ENCODE data around the gene CLPTM1L. TPM values are rescaled to one million over a fixed set of nuclear protein-coding genes. Genes with fewer than 3 reads are reported as not detected.
A peak's percentile ranks its signal among the peaks of the same experiment; 100 is the strongest.

CLPTM1L gene
- total and polyA plus RNA-seq, 9 of the 15 experiments (the other 6 are each of a cell fraction or from before 2014, with no cell fraction given) = 3.5 to 217 (median 177) TPM

GRCh38 chr5:1299511-1299850 lies 45.4 kb downstream of the CLPTM1L start:
- H3K9me3 ChIP-seq (replicated peaks; ENCODE audit: control insufficient read depth, insufficient read depth, low read depth, low read length) = no peaks in the 10 kb centered on the region
- no peak overlapping the region for H3K27ac ChIP-seq (ENCODE audit: extremely low read depth, low read depth, low read length)
- ATAC-seq (peak; percentile 27), FAIRE-seq (no peak), DNase-seq (ENCODE audit: extremely low read depth in 1 of 4, low spot score in 3 of 4) (no peak)
- H3K79me2 ChIP-seq (ENCODE audit: control insufficient read depth, insufficient read depth, low read length) = no peaks in the 10 kb centered on the region
- H2AFZ ChIP-seq (ENCODE audit: low read depth, low read length) = no peak overlapping the region
- H3K9ac ChIP-seq (ENCODE audit: insufficient read depth in 1 of 2, low read depth in 2 of 2, low read length in 2 of 2) = no peak overlapping the region; a peak in 1 of 4 replicates
- intact Hi-C loops (cut with micrococcal nuclease) = no loop called here
- H3K9me1 ChIP-seq (ENCODE audit: control insufficient read depth, insufficient read depth, low read length) = no peaks in the 10 kb centered on the region
- POLR2A ChIA-PET = interaction anchor here (1.0 to 1.2 kb wide), 2 partner anchors 12 to 545 kb away, joined by 4 read pairs; no protein-coding TSS in a partner anchor
- CTCF ChIA-PET (ENCODE audit: low intra/inter-chr PET ratio) = no interaction called here
- TF ChIP-seq ZNF212 (CRISPR knock-in tag; IDR thresholded peaks at IDR 0.05) = no peak
- no peak for TF ChIP-seq ZNF76 (CRISPR knock-in tag; IDR thresholded peaks at IDR 0.05; ENCODE audit: borderline replicate concordance)
- no peak for TF ChIP-seq RFX5 (IDR thresholded peaks at IDR 0.05; ENCODE audit: low read depth, low read length)
- no peak for TF ChIP-seq CUX1 (CRISPR knock-in tag; IDR thresholded peaks at IDR 0.05)
- no peak for TF ChIP-seq HBP1 (CRISPR knock-in tag; IDR thresholded peaks at IDR 0.05)
- no peak for TF ChIP-seq ZEB2 (IDR thresholded peaks at IDR 0.05)
- TF ChIP-seq ZNF778 (CRISPR knock-in tag; IDR thresholded peaks at IDR 0.05) = no peak
- no peak for TF ChIP-seq HDAC3 (IDR thresholded peaks at IDR 0.05; ENCODE audit: borderline replicate concordance, partially characterized antibody)
- no peak for TF ChIP-seq COPS2 (conservative IDR thresholded peaks at IDR 0.05)
- TF ChIP-seq TFAM (CRISPR knock-in tag; conservative IDR thresholded peaks at IDR 0.05) = no peak
- WGBS (ENCODE audit: insufficient coverage, low coverage, missing lambda C conversion rate) = 6% methylated on average over 9 of the region's 9 CpGs
- in situ Hi-C loops (cut with MboI) = no loop called here
- peaks cover 0 to 21% of the 10 kb centered on the region in 2 experiments; a peak in 2 of 5 replicates for H3K4me1 ChIP-seq (replicated peaks in 1 of 2; ENCODE audit: control insufficient read depth in 2 of 2, insufficient read depth in 2 of 2, low read length in 2 of 2)
- BruUV-seq (replicated peaks) = no TSS peak
- H3K4me3 ChIP-seq = no peak overlapping the region
- no peaks in the 10 kb centered on the region; the same call in 1 of the 2 replicates for H4K20me1 ChIP-seq (replicated peaks; ENCODE audit: control insufficient read depth, insufficient read depth, low read length)
- peaks cover 45 to 54% of the 10 kb centered on the region in 2 experiments for H3K27me3 ChIP-seq (ENCODE audit: control insufficient read depth in 2 of 2, insufficient read depth in 2 of 2, low read length in 2 of 2)
- H3K36me3 ChIP-seq (ENCODE audit: control insufficient read depth, insufficient read depth, low read length) = no peaks in the 10 kb centered on the region
- H3K4me2 ChIP-seq (ENCODE audit: insufficient read depth, low read length) = no peak overlapping the region

All from K562 (cell line).